Hepatocyte (in vitro differentiated cells): ENCODE data around the gene TSPAN9. TPM values are rescaled to one million over a fixed set of nuclear protein-coding genes. Genes with fewer than 3 reads are reported as not detected.

Experiments used
- DNase-seq: peaks from one replicate; pipeline ENCODE4 v3.0.0-alpha.2; 2016; ENCODE audit warnings: low spot score
- H2AFZ ChIP-seq: fragments of 200-600 bp; sonication (generic); 2 replicates; pipeline ENCODE4 v1.6.0; 2016; ENCODE audit warnings: antibody characterized with exemption, mild to moderate bottlenecking
- H3K27ac ChIP-seq: fragments of 200-600 bp; sonication (generic); 2 replicates; pipeline ENCODE4 v1.5.1; 2016; ENCODE audit warnings: mild to moderate bottlenecking
- H3K27me3 ChIP-seq: fragments of 200-600 bp; sonication (generic); 2 replicates; pipeline ENCODE4 v1.6.1; 2016
- H3K36me3 ChIP-seq: fragments of 200-600 bp; sonication (generic); replicated peaks from 2 replicates; pipeline ENCODE4 v1.5.1; 2016; ENCODE audit warnings: low read depth; ENCODE audit not compliant: insufficient read depth
- H3K4me1 ChIP-seq: fragments of 200-600 bp; sonication (generic); 2 replicates; pipeline ENCODE4 v1.5.1; 2016; ENCODE audit warnings: mild to moderate bottlenecking, moderate library complexity; ENCODE audit not compliant: insufficient read depth
- H3K4me2 ChIP-seq: fragments of 200-600 bp; sonication (generic); 2 replicates; pipeline ENCODE4 v1.6.0; 2016
- H3K4me3 ChIP-seq: fragments of 200-600 bp; sonication (generic); 2 replicates; pipeline ENCODE4 v1.5.1; 2016; ENCODE audit warnings: mild to moderate bottlenecking
- H3K79me2 ChIP-seq: fragments of 200-600 bp; sonication (generic); 2 replicates; pipeline ENCODE4 v1.6.0; 2017; ENCODE audit warnings: mild to moderate bottlenecking
- H3K9me2 ChIP-seq: fragments of 200-600 bp; sonication (generic); replicated peaks from 2 replicates; pipeline ENCODE4 v1.6.0; 2017; ENCODE audit warnings: mild to moderate bottlenecking; ENCODE audit not compliant: insufficient read depth
- H3K9me3 ChIP-seq: fragments of 200-600 bp; sonication (generic); 2 replicates; pipeline ENCODE4 v1.5.1; 2016; ENCODE audit warnings: low read depth, mild to moderate bottlenecking
- H4K20me1 ChIP-seq: fragments of 200-600 bp; sonication (generic); 2 replicates; pipeline ENCODE4 v1.6.0; 2016; ENCODE audit warnings: mild to moderate bottlenecking; ENCODE audit not compliant: insufficient read depth, poor library complexity, severe bottlenecking
- EZH2 ChIP-seq: fragments of 200-600 bp; sonication (generic); IDR thresholded peaks from 2 replicates; pipeline ENCODE4 v1.6.1; 2016; ENCODE audit warnings: antibody characterized with exemption, mild to moderate bottlenecking, borderline replicate concordance
- EZH2phosphoT487 ChIP-seq: fragments of 200-600 bp; sonication (generic); IDR thresholded peaks from one replicate; pipeline ENCODE4 v1.6.1; 2018; ENCODE audit warnings: antibody characterized with exemption, mild to moderate bottlenecking, low read depth, moderate library complexity; ENCODE audit not compliant: unreplicated experiment, severe bottlenecking
- WGBS: methylation state at CpG from one replicate; pipeline ENCODE4 v1.1.6; 2016; ENCODE audit warnings: low lambda C conversion rate; ENCODE audit errors: missing lambda C conversion rate; 5-methylcytosine and 5-hydroxymethylcytosine counted together
- polyA plus RNA-seq: library from polyadenylated mRNA; unstranded; fragments of >200 nt; fragmentation: Nextera tagmentation; extraction: Ambion mirVana; gene quantifications from 2 replicates; pipeline ENCODE4 v1.2.1, GENCODE V29; 2016
- total RNA-seq: library from RNA; depleted of rRNA; stranded (reverse); fragments of >200 nt; gene quantifications from 2 replicates; pipeline ENCODE4 v1.2.3, GENCODE V29; 2014
- TF ChIP-seq, protein P1 (sequence below): fragments of 200-600 bp; sonication (generic); IDR thresholded peaks from 2 replicates; pipeline ENCODE4 v1.5.1; 2016; ENCODE audit warnings: antibody characterized with exemption, mild to moderate bottlenecking; ENCODE audit not compliant: poor library complexity

TSPAN9 gene
- total and polyA plus RNA-seq, 2 experiments from 2014 or later = 16.6 to 38.6 TPM

DNA sequence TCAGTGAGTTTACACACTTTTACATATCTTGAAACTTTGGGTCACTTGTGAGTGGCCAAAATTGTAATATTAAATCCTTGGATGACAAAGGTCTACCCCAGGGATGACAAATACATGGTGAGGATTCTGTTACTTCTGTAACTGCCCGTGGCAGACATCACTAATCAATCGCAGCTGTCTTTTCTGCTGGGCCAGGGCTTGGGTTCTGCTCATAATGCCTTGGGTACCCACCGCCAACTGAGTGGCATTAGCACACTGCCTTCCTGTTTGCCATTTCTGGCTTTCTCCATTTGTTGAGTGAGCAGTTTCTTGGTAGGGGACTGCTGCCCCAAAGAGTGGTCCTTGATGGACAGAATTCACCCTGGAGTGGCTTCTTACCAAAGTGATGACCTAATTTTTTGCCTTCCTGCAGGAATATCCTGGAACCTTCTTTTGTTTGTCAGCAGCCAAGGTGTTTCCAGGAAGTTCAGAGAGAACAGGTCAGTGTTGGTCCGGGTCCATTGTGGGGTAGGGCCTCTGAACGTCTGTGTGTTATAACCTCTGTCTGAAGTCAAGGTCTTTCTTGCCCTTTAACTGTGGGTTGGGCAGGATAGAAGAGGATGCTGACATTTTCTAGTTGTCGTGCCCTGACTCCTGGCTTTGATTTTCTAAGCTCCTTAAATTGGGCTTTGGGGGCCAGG is 6.2 kb downstream of the TSPAN9 start:
- H3K27ac ChIP-seq = peak overlapping the region; percentile 16
- no peak for DNase-seq
- 75% methylated on average over 6 of the region's 6 CpGs for WGBS
- no peaks in the 10 kb centered on the region for H3K36me3 ChIP-seq
- peaks cover 39% of the 10 kb centered on the region for H3K4me1 ChIP-seq
- H3K9me3 ChIP-seq = no peaks in the 10 kb centered on the region
- H3K79me2 ChIP-seq = peaks cover 50% of the 10 kb centered on the region
- no peak overlapping the region for H2AFZ ChIP-seq
- H3K27me3 ChIP-seq = no peaks in the 10 kb centered on the region
- H4K20me1 ChIP-seq = no peaks in the 10 kb centered on the region
- no peak overlapping the region for H3K4me2 ChIP-seq
- no peak overlapping the region for H3K4me3 ChIP-seq
- TF ChIP-seq EZH2phosphoT487 (no peak), EZH2 (no peak)
- TF ChIP-seq, protein P1, sequence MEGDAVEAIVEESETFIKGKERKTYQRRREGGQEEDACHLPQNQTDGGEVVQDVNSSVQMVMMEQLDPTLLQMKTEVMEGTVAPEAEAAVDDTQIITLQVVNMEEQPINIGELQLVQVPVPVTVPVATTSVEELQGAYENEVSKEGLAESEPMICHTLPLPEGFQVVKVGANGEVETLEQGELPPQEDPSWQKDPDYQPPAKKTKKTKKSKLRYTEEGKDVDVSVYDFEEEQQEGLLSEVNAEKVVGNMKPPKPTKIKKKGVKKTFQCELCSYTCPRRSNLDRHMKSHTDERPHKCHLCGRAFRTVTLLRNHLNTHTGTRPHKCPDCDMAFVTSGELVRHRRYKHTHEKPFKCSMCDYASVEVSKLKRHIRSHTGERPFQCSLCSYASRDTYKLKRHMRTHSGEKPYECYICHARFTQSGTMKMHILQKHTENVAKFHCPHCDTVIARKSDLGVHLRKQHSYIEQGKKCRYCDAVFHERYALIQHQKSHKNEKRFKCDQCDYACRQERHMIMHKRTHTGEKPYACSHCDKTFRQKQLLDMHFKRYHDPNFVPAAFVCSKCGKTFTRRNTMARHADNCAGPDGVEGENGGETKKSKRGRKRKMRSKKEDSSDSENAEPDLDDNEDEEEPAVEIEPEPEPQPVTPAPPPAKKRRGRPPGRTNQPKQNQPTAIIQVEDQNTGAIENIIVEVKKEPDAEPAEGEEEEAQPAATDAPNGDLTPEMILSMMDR = no peak
- no peaks in the 10 kb centered on the region for H3K9me2 ChIP-seq

DNA sequence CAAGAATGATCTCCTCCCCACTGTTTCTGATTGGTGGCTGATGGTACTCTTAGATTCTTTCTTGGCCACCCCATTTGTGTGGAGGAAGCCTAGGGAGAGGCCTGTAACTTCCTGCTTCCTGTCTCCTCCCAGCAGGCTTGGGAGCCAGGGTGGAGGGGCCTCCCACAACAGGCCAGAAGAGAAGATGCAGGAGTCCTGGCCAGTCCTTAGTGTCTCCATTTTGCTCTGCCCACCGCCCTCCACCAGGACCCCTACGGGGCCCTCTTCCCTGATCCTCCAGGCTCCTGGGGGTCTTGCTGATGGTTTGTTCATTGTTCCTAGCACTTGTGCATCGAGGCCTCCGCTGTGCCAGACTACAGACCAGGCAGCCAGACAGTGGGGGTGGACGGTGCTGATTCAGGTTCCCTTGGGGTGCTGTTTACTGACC is 6.8 kb downstream of the TSPAN9 start:
- Histone ChIP-seq H3K9me2 (no peaks in the 10 kb centered on the region), H4K20me1 (no peaks in the 10 kb centered on the region), H3K27me3 (no peaks in the 10 kb centered on the region), H3K4me3 (no peak overlapping the region), H3K4me1 (peaks cover 39% of the 10 kb centered on the region), H3K27ac (peak overlapping the region; percentile 16), H3K79me2 (peaks cover 44% of the 10 kb centered on the region), H2AFZ (no peak overlapping the region), H3K36me3 (no peaks in the 10 kb centered on the region), H3K4me2 (no peak overlapping the region), H3K9me3 (no peaks in the 10 kb centered on the region)
- no peak for DNase-seq
- WGBS = 64% methylated on average over 5 of the region's 5 CpGs
- TF ChIP-seq EZH2phosphoT487 = no peak
- no peak for TF ChIP-seq EZH2
- TF ChIP-seq, protein P1 = no peak

DNA sequence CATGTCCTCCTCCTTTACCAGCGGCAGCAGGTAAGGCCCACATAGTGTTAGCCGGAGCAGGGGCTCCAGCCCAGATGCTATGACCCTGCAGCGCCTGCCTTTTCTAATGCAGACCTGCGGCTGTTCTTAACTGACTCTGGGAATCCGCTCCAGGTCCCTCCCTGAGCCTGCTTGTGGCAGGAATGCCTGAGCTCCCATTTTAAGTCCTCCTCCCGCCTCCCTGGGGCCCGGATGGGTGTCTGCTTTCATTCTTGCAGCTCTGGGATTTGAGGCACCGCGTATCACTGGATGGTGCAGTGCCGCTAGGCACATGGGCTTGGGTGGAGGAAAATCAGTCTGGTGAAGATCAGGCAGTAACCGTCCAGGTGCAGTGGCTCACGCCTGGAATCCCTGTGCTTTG is 7.6 kb downstream of the TSPAN9 start:
- Histone ChIP-seq H3K4me1 (peaks cover 39% of the 10 kb centered on the region), H3K4me2 (peak overlapping the region; percentile 51), H3K27me3 (no peaks in the 10 kb centered on the region), H3K9me2 (no peaks in the 10 kb centered on the region), H4K20me1 (no peaks in the 10 kb centered on the region), H3K9me3 (no peaks in the 10 kb centered on the region), H2AFZ (no peak overlapping the region), H3K4me3 (no peak overlapping the region), H3K27ac (peak overlapping the region; percentile 44), H3K36me3 (no peaks in the 10 kb centered on the region), H3K79me2 (peaks cover 38% of the 10 kb centered on the region)
- TF ChIP-seq, protein P1 = no peak
- TF ChIP-seq EZH2 (no peak), EZH2phosphoT487 (no peak)
- WGBS = 53% methylated on average over 12 of the region's 12 CpGs
- no peak for DNase-seq
